ENCODE measurements around the gene ACADM. TPM values are rescaled to one million over a fixed set of nuclear protein-coding genes. Genes with fewer than 3 reads are reported as not detected.

Gene ACADM
- total RNA-seq, 1 experiment from 2014 or later = 35.6 TPM

DNA sequence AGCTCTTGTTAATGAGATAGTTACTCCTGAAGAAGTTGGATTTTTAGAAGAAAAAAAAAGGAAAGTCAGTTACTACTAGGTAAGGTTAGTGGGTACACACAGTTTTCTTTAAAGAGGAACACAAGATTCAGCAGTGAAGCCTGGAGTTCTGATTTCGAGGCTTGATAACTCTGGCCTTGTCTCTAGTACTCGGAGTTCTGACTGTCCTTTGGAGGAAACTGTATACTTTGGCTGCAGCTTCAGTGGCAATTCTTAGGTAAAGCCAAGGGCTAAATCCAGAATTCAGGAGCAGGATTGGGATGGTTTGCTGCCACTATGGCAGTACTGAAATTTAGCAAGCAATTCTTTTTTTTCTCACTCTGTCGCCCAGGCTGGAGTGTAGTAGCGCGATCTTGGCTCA, 9.2 kb downstream of the ACADM start:
- CTCF ChIA-PET = no interaction called here
- no TSS peak for BruUV-seq (replicated peaks)
- Histone ChIP-seq H3K36me3 (ENCODE audit: insufficient read depth, low read length, poor library complexity, severe bottlenecking) (peaks cover 8% of the 10 kb centered on the region), H3K4me3 (ENCODE audit: low read depth, low read length, poor library complexity, severe bottlenecking) (no peak overlapping the region), H3K4me1 (ENCODE audit: insufficient read depth, low read length, poor library complexity, severe bottlenecking) (peaks cover 13% of the 10 kb centered on the region), H3K9me3 (ENCODE audit: low read depth, low read length, poor library complexity, severe bottlenecking) (no peaks in the 10 kb centered on the region), H3K27me3 (replicated peaks; ENCODE audit: insufficient read depth, low read depth, low read length, poor library complexity) (no peaks in the 10 kb centered on the region), H3K27ac (ENCODE audit: low read depth, low read length, poor library complexity, severe bottlenecking) (no peak overlapping the region)
- DNase-seq (ENCODE audit: low spot score) = no peak
- POLR2A ChIA-PET (ENCODE audit: low non-redundant PET) = no interaction called here
- TF ChIP-seq, protein P1, sequence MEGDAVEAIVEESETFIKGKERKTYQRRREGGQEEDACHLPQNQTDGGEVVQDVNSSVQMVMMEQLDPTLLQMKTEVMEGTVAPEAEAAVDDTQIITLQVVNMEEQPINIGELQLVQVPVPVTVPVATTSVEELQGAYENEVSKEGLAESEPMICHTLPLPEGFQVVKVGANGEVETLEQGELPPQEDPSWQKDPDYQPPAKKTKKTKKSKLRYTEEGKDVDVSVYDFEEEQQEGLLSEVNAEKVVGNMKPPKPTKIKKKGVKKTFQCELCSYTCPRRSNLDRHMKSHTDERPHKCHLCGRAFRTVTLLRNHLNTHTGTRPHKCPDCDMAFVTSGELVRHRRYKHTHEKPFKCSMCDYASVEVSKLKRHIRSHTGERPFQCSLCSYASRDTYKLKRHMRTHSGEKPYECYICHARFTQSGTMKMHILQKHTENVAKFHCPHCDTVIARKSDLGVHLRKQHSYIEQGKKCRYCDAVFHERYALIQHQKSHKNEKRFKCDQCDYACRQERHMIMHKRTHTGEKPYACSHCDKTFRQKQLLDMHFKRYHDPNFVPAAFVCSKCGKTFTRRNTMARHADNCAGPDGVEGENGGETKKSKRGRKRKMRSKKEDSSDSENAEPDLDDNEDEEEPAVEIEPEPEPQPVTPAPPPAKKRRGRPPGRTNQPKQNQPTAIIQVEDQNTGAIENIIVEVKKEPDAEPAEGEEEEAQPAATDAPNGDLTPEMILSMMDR (conservative IDR thresholded peaks at IDR 0.05; ENCODE audit: low read depth, low read length) = no peak
- TF ChIP-seq EZH2 (IDR thresholded peaks at IDR 0.05; ENCODE audit: borderline replicate concordance, low read depth, low read length, poor library complexity, severe bottlenecking) = no peak
- intact Hi-C loops (cut with micrococcal nuclease; ENCODE audit: unreplicated experiment) = no loop called here

DNA sequence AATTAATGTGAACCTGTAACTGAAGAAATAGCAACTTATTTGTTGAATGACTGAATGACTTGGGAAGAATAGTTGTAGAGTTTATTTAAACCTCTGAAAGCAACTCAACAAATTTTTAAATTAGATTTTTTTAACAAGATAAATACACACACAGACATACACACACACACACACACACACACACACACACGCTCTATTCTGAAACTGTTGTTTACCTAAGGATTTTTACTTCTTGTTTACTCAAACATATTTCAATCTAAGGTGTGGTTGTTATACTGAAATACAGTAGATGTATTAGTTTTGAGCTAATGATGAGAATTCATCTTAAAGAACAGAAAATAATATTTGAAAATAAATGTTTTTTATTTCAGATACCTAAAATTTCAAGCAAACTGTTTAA, 11.5 kb downstream of the ACADM start:
- intact Hi-C loops (cut with micrococcal nuclease; ENCODE audit: unreplicated experiment) = no loop called here
- Histone ChIP-seq H3K4me3 (ENCODE audit: low read depth, low read length, poor library complexity, severe bottlenecking) (no peak overlapping the region), H3K27me3 (replicated peaks; ENCODE audit: insufficient read depth, low read depth, low read length, poor library complexity) (no peaks in the 10 kb centered on the region), H3K9me3 (ENCODE audit: low read depth, low read length, poor library complexity, severe bottlenecking) (no peaks in the 10 kb centered on the region), H3K4me1 (ENCODE audit: insufficient read depth, low read length, poor library complexity, severe bottlenecking) (peaks cover 13% of the 10 kb centered on the region), H3K36me3 (ENCODE audit: insufficient read depth, low read length, poor library complexity, severe bottlenecking) (peaks cover 8% of the 10 kb centered on the region), H3K27ac (ENCODE audit: low read depth, low read length, poor library complexity, severe bottlenecking) (no peak overlapping the region)
- ChIA-PET POLR2A (ENCODE audit: low non-redundant PET) (no interaction called here), CTCF (no interaction called here)
- no peak for DNase-seq (ENCODE audit: low spot score)
- no peak for TF ChIP-seq EZH2 (IDR thresholded peaks at IDR 0.05; ENCODE audit: borderline replicate concordance, low read depth, low read length, poor library complexity, severe bottlenecking)
- TF ChIP-seq, protein P1 (conservative IDR thresholded peaks at IDR 0.05; ENCODE audit: low read depth, low read length) = no peak
- BruUV-seq (replicated peaks) = no TSS peak

DNA sequence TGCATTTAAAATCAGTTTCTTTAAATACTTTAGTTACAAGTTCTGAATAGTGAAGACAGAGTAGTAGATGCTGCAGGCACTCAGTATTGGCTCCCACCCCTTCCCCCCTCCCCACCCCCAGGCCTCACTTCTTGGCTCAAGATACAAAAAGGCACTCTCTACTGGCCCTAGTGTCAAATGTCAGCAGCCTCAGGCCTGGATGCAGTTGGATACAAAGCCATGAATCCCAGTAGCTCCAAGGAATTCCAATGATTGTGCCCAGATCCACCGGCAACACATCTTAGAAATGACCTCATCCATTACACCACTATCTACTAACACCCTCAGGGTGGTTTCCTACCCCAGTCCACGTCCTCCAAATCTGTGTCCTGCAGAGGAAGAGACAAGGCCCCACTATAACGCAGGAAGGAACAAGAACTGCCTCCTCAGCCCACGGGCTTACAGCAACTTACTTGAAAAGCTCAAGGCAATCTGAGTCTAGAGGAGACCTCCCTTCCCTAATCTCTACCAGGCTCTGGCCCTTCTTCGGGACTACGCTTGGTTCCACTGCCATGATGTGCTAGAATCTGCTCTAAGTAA, 17.6 kb downstream of the ACADM start:
- Histone ChIP-seq H3K27ac (ENCODE audit: low read depth, low read length, poor library complexity, severe bottlenecking) (no peak overlapping the region), H3K4me1 (ENCODE audit: insufficient read depth, low read length, poor library complexity, severe bottlenecking) (no peaks in the 10 kb centered on the region), H3K9me3 (ENCODE audit: low read depth, low read length, poor library complexity, severe bottlenecking) (no peaks in the 10 kb centered on the region), H3K27me3 (replicated peaks; ENCODE audit: insufficient read depth, low read depth, low read length, poor library complexity) (no peaks in the 10 kb centered on the region), H3K36me3 (ENCODE audit: insufficient read depth, low read length, poor library complexity, severe bottlenecking) (peaks cover 8% of the 10 kb centered on the region), H3K4me3 (ENCODE audit: low read depth, low read length, poor library complexity, severe bottlenecking) (no peak overlapping the region)
- DNase-seq (ENCODE audit: low spot score) = no peak
- TF ChIP-seq, protein P1 (conservative IDR thresholded peaks at IDR 0.05; ENCODE audit: low read depth, low read length) = no peak
- TF ChIP-seq EZH2 (IDR thresholded peaks at IDR 0.05; ENCODE audit: borderline replicate concordance, low read depth, low read length, poor library complexity, severe bottlenecking) = no peak
- BruUV-seq (replicated peaks) = no TSS peak
- intact Hi-C loops (cut with micrococcal nuclease; ENCODE audit: unreplicated experiment) = no loop called here
- CTCF ChIA-PET = no interaction called here
- POLR2A ChIA-PET (ENCODE audit: low non-redundant PET) = no interaction called here
